ENCODE results near the gene ZRANB1. TPM values are rescaled to one million over a fixed set of nuclear protein-coding genes. Genes with fewer than 3 reads are reported as not detected.

The ZRANB1 gene
- total RNA-seq, 1 donor from 2014 or later = 15.0 TPM

DNA sequence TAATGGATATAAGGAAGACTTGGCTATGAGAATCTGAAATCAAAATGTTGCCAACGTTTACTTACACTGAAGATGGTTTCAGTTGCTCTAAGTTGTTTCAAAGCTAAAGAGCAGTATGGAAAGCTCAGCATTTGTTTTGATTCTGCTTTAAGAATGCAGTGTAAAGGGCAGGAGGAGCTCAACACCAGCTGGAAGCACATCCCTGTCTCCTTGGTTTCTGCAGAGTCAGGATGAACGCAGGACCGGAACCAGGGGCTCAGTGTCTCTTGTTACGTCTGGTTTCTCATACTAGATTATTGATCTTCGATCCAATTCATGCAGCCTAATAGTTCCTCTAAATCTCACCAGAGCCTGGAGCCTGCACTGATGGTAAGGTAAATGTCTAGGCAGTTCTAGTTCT is 24.1 kb downstream of the ZRANB1 start:
- Histone ChIP-seq H3K27me3 (ENCODE audit: control insufficient read depth, insufficient read depth, low read length) (no peaks in the 10 kb centered on the region), H3K4me3 (ENCODE audit: low read depth, low read length) (no peak overlapping the region), H3K36me3 (ENCODE audit: control insufficient read depth, insufficient read depth, low read length) (no peaks in the 10 kb centered on the region)
- TF ChIP-seq, protein P1, sequence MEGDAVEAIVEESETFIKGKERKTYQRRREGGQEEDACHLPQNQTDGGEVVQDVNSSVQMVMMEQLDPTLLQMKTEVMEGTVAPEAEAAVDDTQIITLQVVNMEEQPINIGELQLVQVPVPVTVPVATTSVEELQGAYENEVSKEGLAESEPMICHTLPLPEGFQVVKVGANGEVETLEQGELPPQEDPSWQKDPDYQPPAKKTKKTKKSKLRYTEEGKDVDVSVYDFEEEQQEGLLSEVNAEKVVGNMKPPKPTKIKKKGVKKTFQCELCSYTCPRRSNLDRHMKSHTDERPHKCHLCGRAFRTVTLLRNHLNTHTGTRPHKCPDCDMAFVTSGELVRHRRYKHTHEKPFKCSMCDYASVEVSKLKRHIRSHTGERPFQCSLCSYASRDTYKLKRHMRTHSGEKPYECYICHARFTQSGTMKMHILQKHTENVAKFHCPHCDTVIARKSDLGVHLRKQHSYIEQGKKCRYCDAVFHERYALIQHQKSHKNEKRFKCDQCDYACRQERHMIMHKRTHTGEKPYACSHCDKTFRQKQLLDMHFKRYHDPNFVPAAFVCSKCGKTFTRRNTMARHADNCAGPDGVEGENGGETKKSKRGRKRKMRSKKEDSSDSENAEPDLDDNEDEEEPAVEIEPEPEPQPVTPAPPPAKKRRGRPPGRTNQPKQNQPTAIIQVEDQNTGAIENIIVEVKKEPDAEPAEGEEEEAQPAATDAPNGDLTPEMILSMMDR (IDR thresholded peaks at IDR 0.05; ENCODE audit: insufficient read depth, low read length, poor library complexity, severe bottlenecking) = no peak
- no peak for DNase-seq (ENCODE audit: low read depth)

DNA sequence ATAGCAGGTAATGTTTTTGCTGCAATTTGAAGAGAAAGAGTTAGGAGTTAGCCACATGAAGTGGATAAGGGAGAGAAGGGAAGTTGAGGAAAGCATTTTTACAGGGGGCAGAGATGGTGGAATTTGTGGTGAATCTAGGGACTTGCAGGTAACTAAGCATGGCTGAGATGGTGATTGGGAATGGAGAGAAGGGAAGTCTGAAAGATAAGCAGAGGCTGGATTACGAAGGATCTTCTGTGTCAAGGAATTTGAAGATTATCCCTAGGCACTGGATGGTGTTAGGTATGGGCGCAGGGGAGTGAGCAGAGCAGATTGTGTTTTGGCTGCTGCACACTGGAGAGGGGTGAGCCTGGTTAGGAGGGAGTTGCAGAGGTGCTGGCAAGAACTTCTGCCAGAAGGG is 25.3 kb downstream of the ZRANB1 start:
- no peaks in the 10 kb centered on the region for H3K36me3 ChIP-seq (ENCODE audit: control insufficient read depth, insufficient read depth, low read length)
- TF ChIP-seq, protein P1 (IDR thresholded peaks at IDR 0.05; ENCODE audit: insufficient read depth, low read length, poor library complexity, severe bottlenecking) = no peak
- H3K27me3 ChIP-seq (ENCODE audit: control insufficient read depth, insufficient read depth, low read length) = no peaks in the 10 kb centered on the region
- no peak overlapping the region for H3K4me3 ChIP-seq (ENCODE audit: low read depth, low read length)
- DNase-seq (ENCODE audit: low read depth) = no peak

DNA sequence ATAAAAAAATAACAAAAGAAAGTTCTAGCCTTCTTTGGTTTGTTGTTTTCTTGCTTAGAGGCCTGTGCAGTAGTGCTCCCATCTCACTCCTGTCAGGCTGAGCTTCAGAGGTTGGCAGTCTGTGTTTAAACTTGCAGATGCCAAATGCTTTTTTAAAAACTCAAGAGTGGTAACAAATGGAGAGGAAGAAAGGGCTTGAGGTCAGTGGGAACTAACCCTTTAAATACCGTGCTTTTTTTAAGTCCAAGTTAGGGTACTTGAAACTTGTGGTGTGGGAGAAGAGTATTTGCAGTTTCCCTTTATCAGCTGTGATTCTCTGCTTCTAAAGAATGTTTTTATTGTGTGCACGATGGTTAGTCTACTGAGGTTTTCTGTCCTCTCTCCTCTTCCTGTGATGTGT is 29.4 kb downstream of the ZRANB1 start:
- Histone ChIP-seq H3K36me3 (ENCODE audit: control insufficient read depth, insufficient read depth, low read length) (no peaks in the 10 kb centered on the region), H3K27me3 (ENCODE audit: control insufficient read depth, insufficient read depth, low read length) (no peaks in the 10 kb centered on the region), H3K4me3 (ENCODE audit: low read depth, low read length) (no peak overlapping the region)
- TF ChIP-seq, protein P1 (IDR thresholded peaks at IDR 0.05; ENCODE audit: insufficient read depth, low read length, poor library complexity, severe bottlenecking) = no peak
- no peak for DNase-seq (ENCODE audit: low read depth)

DNA sequence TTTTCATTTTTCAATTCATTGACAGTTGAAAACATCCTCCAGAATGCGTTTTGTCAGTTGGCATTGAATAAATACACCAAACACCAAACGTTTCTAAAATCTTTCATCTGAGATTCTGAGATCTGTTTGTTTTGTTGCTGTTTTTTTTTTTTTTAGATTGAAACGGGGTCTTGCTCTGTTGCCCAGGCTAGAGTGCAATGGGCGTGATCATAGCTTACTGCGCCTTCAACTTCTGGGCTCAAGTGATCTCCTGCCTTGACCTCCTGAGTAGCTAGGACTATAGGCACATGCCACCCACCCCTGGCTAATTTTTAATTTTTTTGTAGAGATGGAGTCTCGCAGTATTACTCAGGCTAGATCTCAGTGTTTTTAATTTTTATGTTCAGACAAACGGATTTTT is 30.7 kb downstream of the ZRANB1 start:
- Histone ChIP-seq H3K36me3 (ENCODE audit: control insufficient read depth, insufficient read depth, low read length) (no peaks in the 10 kb centered on the region), H3K27me3 (ENCODE audit: control insufficient read depth, insufficient read depth, low read length) (no peaks in the 10 kb centered on the region), H3K4me3 (ENCODE audit: low read depth, low read length) (no peak overlapping the region)
- TF ChIP-seq, protein P1 (IDR thresholded peaks at IDR 0.05; ENCODE audit: insufficient read depth, low read length, poor library complexity, severe bottlenecking) = no peak
- no peak for DNase-seq (ENCODE audit: low read depth)

DNA sequence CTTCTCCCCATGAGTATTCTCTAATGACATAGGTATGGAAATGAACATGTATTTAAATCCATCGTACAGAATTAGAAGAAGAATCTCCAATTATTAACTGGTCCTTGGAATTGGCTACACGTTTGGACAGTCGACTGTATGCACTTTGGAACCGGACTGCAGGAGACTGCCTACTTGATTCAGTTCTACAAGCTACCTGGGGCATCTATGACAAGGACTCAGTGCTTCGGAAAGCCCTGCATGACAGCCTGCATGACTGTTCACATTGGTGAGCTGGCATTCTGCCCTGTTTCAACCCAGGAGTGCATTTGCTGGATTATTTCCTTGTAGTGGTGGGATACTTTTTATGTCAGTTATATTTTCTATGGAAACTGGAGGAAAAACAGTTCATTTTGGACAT is 32.2 kb downstream of the ZRANB1 start:
- no peaks in the 10 kb centered on the region for H3K36me3 ChIP-seq (ENCODE audit: control insufficient read depth, insufficient read depth, low read length)
- no peak overlapping the region for H3K4me3 ChIP-seq (ENCODE audit: low read depth, low read length)
- TF ChIP-seq, protein P1 (IDR thresholded peaks at IDR 0.05; ENCODE audit: insufficient read depth, low read length, poor library complexity, severe bottlenecking) = no peak
- DNase-seq (ENCODE audit: low read depth) = no peak
- H3K27me3 ChIP-seq (ENCODE audit: control insufficient read depth, insufficient read depth, low read length) = no peaks in the 10 kb centered on the region

DNA sequence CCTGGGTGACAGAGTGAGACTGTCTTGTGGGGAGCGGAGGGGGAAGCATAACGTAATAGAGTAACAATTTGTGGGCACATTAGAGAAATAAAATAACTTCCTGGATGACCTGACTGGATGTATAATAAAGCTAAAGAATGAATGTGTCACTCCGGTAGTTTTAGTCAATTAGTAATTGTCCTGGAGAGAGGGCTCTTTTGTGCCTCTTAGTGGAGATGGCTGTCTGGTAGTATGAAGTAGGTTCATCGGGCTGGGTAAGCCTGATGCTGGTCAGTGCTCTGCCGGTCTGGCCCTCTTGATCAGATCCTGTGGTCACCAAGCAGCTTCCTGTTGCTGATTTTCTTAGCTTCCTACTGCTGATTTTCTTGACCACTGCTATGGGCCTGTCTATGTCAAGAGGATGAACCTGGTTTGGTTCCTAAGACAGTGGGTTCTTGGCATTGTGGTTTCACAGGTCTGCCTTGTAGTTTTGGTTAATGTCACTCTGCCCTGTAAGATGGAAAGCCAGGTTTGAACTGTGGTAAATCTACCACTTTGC is 34.1 kb downstream of the ZRANB1 start:
- DNase-seq (ENCODE audit: low read depth) = peak; percentile 41
- Histone ChIP-seq H3K4me3 (ENCODE audit: low read depth, low read length) (no peak overlapping the region), H3K27me3 (ENCODE audit: control insufficient read depth, insufficient read depth, low read length) (no peaks in the 10 kb centered on the region), H3K36me3 (ENCODE audit: control insufficient read depth, insufficient read depth, low read length) (no peaks in the 10 kb centered on the region)
- TF ChIP-seq, protein P1 (IDR thresholded peaks at IDR 0.05; ENCODE audit: insufficient read depth, low read length, poor library complexity, severe bottlenecking) = no peak
